Coronary artery (tissue), 2 donors: ENCODE data around the gene SERGEF.

Experiments used
- DNase-seq: peaks from one replicate; pipeline ENCODE4 v3.0.0-alpha.2; 2017; ENCODE audit warnings: low spot score
- H3K27ac ChIP-seq, 2 donors: fragments of 200-600 bp; sonication (generic); one replicate each; pipeline ENCODE4 v1.5.1; 2016 to 2019
- H3K4me3 ChIP-seq: fragments of 200-600 bp; sonication (generic); 2 replicates; pipeline ENCODE4 v1.5.1; 2016; ENCODE audit warnings: mild to moderate bottlenecking, moderate library complexity
- TF ChIP-seq, protein P1 (sequence below): fragments of 200-600 bp; sonication (generic); IDR thresholded peaks from one replicate; pipeline ENCODE4 v1.5.1; 2019; ENCODE audit warnings: antibody characterized with exemption

SERGEF gene

GRCh38 chr11:17805873-17806272, 207.0 kb downstream of the SERGEF start:
- H3K4me3 ChIP-seq: no peak overlapping the region
- TF ChIP-seq, protein P1, sequence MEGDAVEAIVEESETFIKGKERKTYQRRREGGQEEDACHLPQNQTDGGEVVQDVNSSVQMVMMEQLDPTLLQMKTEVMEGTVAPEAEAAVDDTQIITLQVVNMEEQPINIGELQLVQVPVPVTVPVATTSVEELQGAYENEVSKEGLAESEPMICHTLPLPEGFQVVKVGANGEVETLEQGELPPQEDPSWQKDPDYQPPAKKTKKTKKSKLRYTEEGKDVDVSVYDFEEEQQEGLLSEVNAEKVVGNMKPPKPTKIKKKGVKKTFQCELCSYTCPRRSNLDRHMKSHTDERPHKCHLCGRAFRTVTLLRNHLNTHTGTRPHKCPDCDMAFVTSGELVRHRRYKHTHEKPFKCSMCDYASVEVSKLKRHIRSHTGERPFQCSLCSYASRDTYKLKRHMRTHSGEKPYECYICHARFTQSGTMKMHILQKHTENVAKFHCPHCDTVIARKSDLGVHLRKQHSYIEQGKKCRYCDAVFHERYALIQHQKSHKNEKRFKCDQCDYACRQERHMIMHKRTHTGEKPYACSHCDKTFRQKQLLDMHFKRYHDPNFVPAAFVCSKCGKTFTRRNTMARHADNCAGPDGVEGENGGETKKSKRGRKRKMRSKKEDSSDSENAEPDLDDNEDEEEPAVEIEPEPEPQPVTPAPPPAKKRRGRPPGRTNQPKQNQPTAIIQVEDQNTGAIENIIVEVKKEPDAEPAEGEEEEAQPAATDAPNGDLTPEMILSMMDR: no peak
- H3K27ac ChIP-seq: no peak overlapping the region
- no peak for DNase-seq

DNA sequence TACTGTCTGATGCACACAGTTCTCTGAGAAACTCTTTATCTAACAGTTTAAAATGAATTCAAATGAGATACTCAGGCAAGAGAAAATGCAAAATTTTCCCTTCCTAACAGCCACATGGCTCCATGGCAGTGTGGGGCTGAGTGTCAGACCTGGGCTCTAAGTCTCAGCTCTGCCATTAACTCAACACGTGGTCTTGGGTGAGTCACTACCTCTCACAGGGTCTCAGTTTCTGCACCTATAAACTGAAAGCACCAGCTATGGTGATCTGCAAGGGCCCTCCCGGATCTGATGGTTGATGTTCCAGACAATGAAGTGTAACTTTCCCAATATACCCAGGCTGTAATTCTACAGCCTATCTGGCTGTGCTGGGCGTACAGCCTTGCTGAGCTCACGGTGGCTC, 207.8 kb downstream of the SERGEF start:
- Histone ChIP-seq H3K27ac (no peak overlapping the region), H3K4me3 (no peak overlapping the region)
- no peak for DNase-seq
- TF ChIP-seq, protein P1: no peak

GRCh38 chr11:17803754-17804334, 209.0 kb downstream of the SERGEF start:
- DNase-seq: no peak
- H3K27ac ChIP-seq: no peak overlapping the region

GRCh38 chr11:17802491-17802890, 210.4 kb downstream of the SERGEF start:
- no peak overlapping the region for H3K4me3 ChIP-seq
- H3K27ac ChIP-seq: no peak overlapping the region
- no peak for DNase-seq
- TF ChIP-seq, protein P1: no peak

More at GRCh38 chr11:17803754-17804334, 209.0 kb downstream of the SERGEF start:
- TF ChIP-seq, protein P1: no peak
- H3K4me3 ChIP-seq: no peak overlapping the region

DNA sequence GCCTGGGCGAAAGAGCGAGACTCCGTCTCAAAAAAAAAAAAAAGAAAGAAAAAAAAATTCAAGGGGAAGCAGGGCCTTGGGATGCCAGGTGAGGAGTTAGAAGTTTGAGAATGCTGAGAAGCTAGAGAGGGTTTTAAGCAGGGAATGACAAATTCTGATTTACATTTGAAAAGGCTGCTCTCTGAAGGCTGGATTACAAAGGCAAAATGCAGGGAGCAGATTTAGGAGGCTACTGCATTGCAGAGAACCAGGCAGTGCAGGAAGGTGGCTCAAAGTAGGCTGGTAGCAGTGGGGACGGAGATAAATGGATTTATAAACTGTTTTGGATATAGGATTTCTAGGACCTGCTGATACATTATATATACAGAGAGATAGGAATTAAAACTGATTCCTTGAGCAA, 211.7 kb downstream of the SERGEF start:
- TF ChIP-seq, protein P1: no peak
- no peak overlapping the region for H3K4me3 ChIP-seq
- no peak for DNase-seq
- no peak overlapping the region for H3K27ac ChIP-seq

GRCh38 chr11:17799147-17799546, 213.7 kb downstream of the SERGEF start:
- H3K27ac ChIP-seq: no peak overlapping the region
- no peak for DNase-seq
- no peak overlapping the region for H3K4me3 ChIP-seq
- TF ChIP-seq, protein P1: no peak

- H3K27ac ChIP-seq: no peak overlapping the region
- DNase-seq: no peak
- no peak overlapping the region for H3K4me3 ChIP-seq
- TF ChIP-seq, protein P1: no peak
These were observed 214.1 kb downstream of the SERGEF start for GRCh38 chr11:17798716-17799115.
